RKO (cell line): Measurements from ENCODE around the gene EGFR.

Source experiments
- DNase-seq: peaks from one replicate; pipeline ENCODE4 v3.0.0-alpha.2; 2016; ENCODE audit warnings: low spot score

Gene EGFR

GRCh38 chr7:55036950-55037736 is 18.3 kb downstream of the EGFR start:
- no peak for DNase-seq

- no peak for DNase-seq
Measured at GRCh38 chr7:55043691-55044370, 25.0 kb downstream of the EGFR start.

DNA sequence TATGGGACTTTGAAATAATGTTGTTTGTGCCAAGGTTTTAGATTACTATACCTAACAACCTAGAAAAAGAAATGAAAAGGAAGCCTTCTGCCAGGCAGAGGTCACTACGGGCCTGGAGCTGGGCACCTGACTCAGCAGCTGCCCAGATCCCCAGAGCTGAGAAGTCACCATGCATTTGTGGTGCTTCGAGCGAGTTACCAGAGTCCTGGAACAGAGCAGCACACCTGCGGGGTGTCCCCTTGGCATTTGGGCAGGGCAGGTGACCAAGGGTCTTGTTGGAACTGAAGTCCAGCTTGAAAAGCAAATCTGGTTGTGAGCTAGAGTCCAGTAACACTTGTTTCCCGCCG is 25.5 kb downstream of the EGFR start:
- no peak for DNase-seq

GRCh38 chr7:55044791-55045190 is 26.0 kb downstream of the EGFR start:
- no peak for DNase-seq

GRCh38 chr7:55046582-55047342 is 27.9 kb downstream of the EGFR start:
- DNase-seq, result no peak

DNA sequence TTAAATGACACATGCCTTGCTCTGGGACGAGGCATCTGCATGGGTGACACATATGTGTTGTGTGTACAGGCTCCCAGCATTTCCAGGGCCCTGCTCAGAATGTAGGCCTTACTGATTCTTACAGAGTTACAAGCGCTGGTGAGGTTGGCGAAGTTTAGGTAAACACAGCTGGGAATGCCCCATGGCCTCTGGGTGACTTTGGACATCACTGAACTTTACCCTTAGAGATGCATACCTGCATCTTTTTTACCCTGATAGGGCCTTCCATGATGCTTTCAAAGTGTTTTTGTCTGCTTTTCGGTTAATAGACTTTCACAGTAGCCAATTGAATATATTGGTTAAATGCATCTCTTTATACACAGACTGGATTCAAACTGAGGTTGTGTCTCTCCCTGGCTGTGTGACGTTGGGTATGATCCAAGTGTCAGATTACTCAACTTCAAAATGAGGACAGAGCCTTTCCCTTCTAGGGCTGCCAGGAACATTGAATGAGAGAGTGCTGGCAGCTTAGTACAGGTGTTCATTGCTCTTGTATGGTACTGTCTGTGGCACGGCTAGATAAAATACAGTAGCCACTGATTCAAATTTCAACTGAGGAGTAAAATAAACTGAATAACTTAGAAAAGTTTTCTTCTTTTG is 29.5 kb downstream of the EGFR start:
- DNase-seq, result no peak

- no peak for DNase-seq
Measured at GRCh38 chr7:55050281-55050680, 31.5 kb downstream of the EGFR start.

GRCh38 chr7:55052081-55052480 is 33.3 kb downstream of the EGFR start:
- peak; percentile 72 for DNase-seq

DNA sequence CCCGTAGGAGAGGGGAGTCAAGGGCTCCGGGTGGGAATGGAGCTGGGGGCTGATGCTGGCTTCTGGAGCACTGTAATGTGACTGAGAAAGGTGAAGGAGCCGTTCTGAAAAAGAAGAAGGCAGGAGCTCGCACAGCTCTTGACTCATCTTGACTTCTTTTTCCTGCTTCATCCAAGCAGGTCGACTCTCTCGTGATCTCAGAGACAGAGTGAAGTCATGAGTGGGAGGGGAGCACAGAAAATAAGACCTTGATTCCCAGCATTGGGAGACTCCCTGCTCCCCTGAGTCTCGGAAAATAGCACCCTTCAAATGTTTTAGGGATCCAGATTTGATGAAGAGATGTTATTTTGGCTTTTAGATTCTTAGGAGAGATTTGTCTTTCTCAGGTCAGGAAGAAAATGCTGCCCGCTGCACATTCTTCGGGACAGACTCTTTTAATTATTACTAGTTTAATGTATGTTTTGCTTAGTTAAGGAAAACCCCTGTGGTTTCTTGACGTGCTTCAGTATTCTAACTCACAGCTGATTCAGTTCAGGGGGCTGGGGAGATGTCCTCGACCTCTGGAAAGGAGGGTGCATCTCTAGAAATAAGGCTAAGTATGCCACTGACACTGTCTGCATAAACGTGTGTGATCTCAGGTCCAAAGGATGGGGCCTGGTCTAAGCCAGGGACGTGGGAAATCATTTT is 34.1 kb downstream of the EGFR start:
- no peak for DNase-seq

- no peak for DNase-seq
Measured at GRCh38 chr7:55053651-55054571, 35.1 kb downstream of the EGFR start.

GRCh38 chr7:55054758-55055157 is 35.9 kb downstream of the EGFR start:
- DNase-seq, result no peak

DNA sequence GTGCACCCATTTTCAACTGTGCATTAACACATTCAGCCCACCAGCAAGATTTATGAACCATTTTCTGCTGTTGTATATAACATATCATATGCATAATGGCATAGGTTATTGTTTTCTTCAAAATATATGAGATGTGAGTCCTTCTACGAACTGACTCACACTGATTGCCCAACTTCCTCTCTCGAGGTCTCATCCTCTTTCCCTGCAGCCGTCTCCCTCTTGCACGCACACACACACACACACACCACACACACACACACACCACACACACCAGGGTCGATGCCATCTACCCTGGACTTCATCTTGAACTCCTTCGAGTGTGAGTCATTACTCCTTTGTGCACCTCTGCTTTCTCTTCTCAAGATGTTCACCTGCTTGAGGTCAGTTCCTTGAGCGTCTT is 36.7 kb downstream of the EGFR start:
- DNase-seq, result no peak

DNA sequence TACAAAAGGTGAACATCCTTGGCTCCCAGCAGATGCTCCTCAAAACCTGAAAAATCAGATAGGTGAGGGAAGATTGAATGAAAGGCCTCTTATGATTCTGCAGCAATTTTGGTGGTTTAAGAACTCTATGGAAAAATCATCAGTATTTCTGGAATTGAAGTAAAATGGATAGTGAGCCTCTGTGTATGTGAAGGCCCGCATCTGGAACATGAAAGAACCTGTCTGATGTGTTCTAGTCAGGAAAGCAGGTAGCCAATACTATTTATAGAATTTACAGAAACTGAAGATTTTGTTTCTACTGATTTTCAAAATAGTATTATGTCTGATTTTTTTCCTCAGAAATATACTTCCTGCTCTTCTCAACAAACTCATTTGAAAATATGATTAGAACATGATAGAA is 37.3 kb downstream of the EGFR start:
- DNase-seq, result no peak

DNA sequence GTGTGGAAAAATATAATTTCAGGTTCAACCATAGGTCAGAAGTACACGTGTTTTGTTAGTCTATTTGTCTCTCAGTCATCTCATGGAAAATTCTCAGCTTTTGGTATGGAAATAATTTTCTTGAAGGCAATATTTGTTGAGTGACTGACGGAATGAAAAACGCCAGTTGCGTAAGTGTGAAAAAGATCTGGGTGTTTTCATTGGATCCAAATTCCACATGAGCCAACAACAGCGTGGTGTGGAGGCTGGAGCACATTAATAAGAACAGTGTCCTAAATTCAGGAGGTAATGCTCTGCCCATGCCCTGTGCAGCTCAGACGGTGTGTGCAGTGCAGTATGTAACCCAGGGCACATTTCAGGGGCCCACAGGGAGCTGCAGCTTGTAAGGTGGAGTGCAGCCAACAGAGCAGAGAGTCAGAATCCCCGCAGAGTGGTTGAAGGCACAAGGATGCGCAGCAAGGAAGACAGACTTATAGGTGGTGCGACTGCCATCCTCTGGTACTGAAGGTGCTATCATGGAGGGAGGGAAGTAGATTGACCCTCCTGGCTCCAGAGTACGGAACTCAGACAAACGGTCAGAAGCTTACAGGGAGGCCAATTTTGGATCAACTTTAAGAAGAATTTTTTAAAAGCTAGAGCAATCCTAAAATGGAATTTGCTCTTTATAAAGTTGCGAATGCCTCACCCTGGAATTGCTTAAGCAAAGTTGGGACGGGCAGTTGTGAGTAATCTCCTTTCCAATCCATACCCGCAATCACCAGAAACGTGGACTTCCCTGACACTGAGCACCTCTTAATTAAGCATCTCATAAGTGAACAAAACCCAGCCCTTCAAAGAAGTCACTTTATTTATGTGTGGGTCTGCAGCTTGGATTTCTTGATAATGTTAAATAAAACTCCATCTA is 38.0 kb downstream of the EGFR start:
- no peak for DNase-seq

DNA sequence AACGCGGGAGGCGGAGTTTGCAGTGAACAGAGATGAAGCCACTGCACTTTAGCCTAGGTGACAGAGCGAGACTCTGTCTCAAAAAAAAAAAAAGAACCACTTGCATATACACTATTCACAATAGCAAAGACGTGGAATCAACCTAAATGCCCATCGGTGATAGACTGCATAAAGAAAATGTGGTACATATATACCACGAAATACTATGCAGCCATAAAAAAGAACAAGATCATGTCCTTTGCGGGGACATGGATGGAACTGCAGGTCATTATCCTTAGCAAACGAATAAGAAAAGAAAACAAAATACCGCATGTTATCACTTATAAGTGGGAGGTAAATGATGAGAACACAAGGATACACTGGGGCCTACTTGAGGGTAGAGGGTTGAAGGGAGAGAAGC is 39.5 kb downstream of the EGFR start:
- DNase-seq, result no peak

GRCh38 chr7:55059021-55059420 is 40.2 kb downstream of the EGFR start:
- no peak for DNase-seq

DNA sequence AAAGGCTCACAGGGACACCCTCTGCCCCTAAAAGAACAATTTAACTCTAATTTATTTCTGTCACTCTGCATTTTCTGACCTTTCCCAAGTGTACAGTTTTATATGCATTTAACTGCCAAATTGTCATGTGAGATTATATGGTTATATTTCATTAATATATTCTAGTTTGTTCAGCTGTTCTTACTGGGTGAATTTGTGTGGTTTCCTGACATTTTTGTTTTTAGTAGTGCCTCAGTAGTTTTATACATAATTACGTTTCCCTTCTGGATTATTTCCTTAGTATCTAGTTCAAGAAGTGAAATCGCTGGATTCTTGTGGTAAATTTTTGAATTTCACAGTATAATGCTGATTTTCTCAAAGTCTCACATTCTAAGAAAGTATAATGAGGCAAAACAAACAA is 41.3 kb downstream of the EGFR start:
- no peak for DNase-seq

DNA sequence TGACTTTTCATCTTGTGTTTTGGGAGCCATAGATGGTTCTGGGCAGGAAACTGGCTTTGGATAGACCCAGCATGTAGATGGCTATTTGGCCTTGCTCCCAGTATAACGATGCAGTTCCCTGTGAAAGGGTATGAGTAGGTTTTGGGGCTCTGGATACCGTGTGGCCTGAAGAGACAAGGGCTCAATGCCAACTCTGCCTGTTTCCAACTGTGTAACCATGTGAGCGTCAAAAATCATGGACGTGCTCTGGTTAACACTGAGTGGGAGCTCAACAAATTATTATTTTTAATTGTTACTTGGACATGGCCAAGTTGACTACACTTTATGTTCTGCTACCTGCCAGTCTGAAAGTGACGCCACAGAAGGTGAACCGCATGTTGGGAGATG is 41.8 kb downstream of the EGFR start:
- DNase-seq, result no peak

DNA sequence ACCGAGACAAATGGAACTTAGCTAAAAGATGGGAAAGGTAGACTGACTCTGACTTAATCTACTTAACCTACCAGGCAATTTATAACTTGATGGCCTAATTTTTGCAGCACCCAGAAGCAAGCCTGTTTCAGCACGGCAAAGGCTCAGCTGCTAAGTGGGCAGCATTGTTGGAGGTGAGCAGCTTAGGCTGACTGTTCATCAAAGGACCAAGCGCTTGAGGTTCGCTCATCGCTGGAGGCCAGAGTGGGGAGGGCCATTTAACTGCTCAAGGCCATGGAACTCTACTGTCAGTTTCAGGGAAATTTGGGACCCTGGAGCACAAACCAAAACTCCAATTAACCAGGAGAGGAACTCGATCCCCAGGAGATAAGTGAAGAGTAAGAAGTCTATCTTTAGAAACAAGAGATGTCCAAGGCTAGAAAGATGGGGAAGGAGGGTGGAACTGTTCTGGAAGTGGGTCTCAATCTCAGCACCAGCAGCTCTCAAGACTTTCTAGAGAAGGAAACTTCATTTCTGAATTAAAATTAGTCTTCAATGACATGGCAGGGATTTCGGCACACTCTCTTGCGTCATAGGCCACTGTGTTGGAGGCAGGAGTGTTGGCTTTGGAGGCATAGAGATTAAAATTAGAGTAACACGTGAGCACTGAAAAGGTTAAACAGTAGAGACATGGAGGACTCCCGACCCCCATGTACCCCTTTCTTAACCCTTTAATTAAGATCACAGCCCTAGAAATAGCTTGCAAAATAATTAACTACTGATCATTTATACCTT is 43.1 kb downstream of the EGFR start:
- no peak for DNase-seq
